Heart right ventricle (tissue), 16 donors: Measurements from ENCODE around the gene MYO5B. TPM values are rescaled to one million over a fixed set of nuclear protein-coding genes. Genes with fewer than 3 reads are reported as not detected.
"Not testable (repeated sequence)": the region's sequence is repeated elsewhere in the genome, so short reads cannot be mapped to it uniquely, and the experiment has no call there.

Experiments used
- ATAC-seq, 8 donors: fragments of 200-7000 bp; cut with Tn5 transposase; one replicate each; pipeline ENCODE4 v1.9.1; 2020; ENCODE audit warnings: mild to moderate bottlenecking in 8 of 8, moderate library complexity in 8 of 8, moderate number of reproducible peaks in 1 of 8
- DNase-seq, 2 donors: peaks; one replicate each; pipeline ENCODE4 v3.0.0-alpha.2; 2020
- H3K27ac ChIP-seq, 10 donors: fragments of 200-600 bp; sonication (generic) in 2 of 10; one replicate each; pipeline versions ENCODE4 v1.5.0 to v1.8.0; 2020 to 2022; ENCODE audit warnings: mild to moderate bottlenecking in 3 of 10
- H3K27me3 ChIP-seq, 7 donors: fragments of 200-600 bp; one replicate each; pipeline ENCODE4 v1.8.0; 2021 to 2022; ENCODE audit warnings: mild to moderate bottlenecking in 2 of 7
- H3K36me3 ChIP-seq, 9 donors: fragments of 200-600 bp; sonication (generic) in 1 of 9; one replicate each; pipeline versions ENCODE4 v1.5.0 to v1.8.0; 2020 to 2022; ENCODE audit warnings: mild to moderate bottlenecking in 2 of 9
- H3K4me1 ChIP-seq, 9 donors: fragments of 200-600 bp; sonication (generic) in 1 of 9; one replicate each; pipeline versions ENCODE4 v1.5.0 to v1.8.0; 2020 to 2022; ENCODE audit warnings: mild to moderate bottlenecking in 4 of 9
- H3K4me3 ChIP-seq, 10 donors: fragments of 200-600 bp; sonication (generic) in 2 of 10; one replicate each; pipeline versions ENCODE4 v1.5.0 to v1.8.0; 2020 to 2022; ENCODE audit warnings: mild to moderate bottlenecking in 7 of 10, moderate library complexity in 2 of 10
- H3K9me3 ChIP-seq, 11 donors: fragments of 200-600 bp in 10 of 11; sonication (generic) in 2 of 11; one replicate each; pipeline versions ENCODE4 v1.5.0 to v1.8.0; 2013 to 2022; ENCODE audit warnings: mild to moderate bottlenecking in 2 of 11, control low read depth in 1 of 11, moderate library complexity in 1 of 11
- whole genome bisulfite sequencing, 2 donors: extraction: QIAGEN DNeasy Blood & Tissue Kit; methylation state at CpG; one replicate each; pipeline ENCODE4 v1.1.7; 2013; ENCODE audit warnings: inconsistent platforms in 1 of 2; 5-methylcytosine and 5-hydroxymethylcytosine counted together
- intact Hi-C, 10 donors: fragments of 100-400 bp; cut with DNase I; formaldehyde crosslinking; loops; one replicate each; pipeline versions ENCODE4 v1.11.1 to v1.14.2; 2022
- polyA plus RNA-seq, 2 donors: library from polyadenylated mRNA; stranded (reverse); fragments of 200-250 nt; gene quantifications; one replicate each; pipeline ENCODE4 v1.2.3, GENCODE V29; 2013
- total RNA-seq, 10 donors: library from RNA; stranded (reverse); fragmentation: NEBNext Ultra II Directional in 3 of 10; extraction: Animal tissue kit (Norgen Biotek cat#: 25700) in 3 of 10; gene quantifications; one replicate each; pipeline versions ENCODE4 v1.2.1 to v1.2.4, GENCODE V29; 2021 to 2023
- TF ChIP-seq, protein P1 (sequence below), 9 donors: fragments of 200-600 bp; sonication (generic) in 2 of 9; IDR thresholded peaks; one replicate each; pipeline versions ENCODE4 v1.5.0 to v1.8.0; 2021 to 2022; ENCODE audit warnings: antibody characterized with exemption in 9 of 9, mild to moderate bottlenecking in 5 of 9, moderate library complexity in 1 of 9
- donor health status: Arrhythmogenic right ventricular cardiomyopathy.
- donor health status: ischemic (EF 13 %, LVEDD 7.1; RV severe dilation, severe dysfunction).
- donor health status: healthy with polysubstance abuse.
- donor health status: DM: no; HTN: yes; CAD: no.
- donor health status: DM: no; HTN: no; CAD: no.
- donor health status: ischemic (EF 25% LVEDD 6.9; RV normal size, moderate dysfunction).
- donor health status: ischemic (EF 25% LVEDD 5.7; RV mildly dilated, moderate dysfunction).
- donor health status: healthy.
- donor health status: DM: yes; HTN: yes; CAD: no.
- donor health status: Ischemic cardiomyopathy.
- donor health status: ischemic (EF 35%, LVEDD 5.7; RV mildly dilated, moderate dysfunction).
- donor health status: nonischemic (EF 11% LVEDD 7.7; RV severe dilation, severe dysfunction).
- donor health status: DM: yes; HTN: yes; CAD: no.
- donor health status: PGD.
- donor health status: ischemic (EF 29% LVEDD 5.4; RV normal size, mild dysfunction).
- donor health status: nonischemic (EF 23%, LVEDD 6.1; RV moderate dilation, normal function).

MYO5B gene
- total and polyA plus RNA-seq, 12 donors = 0.20 to 3.7 (median 0.93) TPM

DNA sequence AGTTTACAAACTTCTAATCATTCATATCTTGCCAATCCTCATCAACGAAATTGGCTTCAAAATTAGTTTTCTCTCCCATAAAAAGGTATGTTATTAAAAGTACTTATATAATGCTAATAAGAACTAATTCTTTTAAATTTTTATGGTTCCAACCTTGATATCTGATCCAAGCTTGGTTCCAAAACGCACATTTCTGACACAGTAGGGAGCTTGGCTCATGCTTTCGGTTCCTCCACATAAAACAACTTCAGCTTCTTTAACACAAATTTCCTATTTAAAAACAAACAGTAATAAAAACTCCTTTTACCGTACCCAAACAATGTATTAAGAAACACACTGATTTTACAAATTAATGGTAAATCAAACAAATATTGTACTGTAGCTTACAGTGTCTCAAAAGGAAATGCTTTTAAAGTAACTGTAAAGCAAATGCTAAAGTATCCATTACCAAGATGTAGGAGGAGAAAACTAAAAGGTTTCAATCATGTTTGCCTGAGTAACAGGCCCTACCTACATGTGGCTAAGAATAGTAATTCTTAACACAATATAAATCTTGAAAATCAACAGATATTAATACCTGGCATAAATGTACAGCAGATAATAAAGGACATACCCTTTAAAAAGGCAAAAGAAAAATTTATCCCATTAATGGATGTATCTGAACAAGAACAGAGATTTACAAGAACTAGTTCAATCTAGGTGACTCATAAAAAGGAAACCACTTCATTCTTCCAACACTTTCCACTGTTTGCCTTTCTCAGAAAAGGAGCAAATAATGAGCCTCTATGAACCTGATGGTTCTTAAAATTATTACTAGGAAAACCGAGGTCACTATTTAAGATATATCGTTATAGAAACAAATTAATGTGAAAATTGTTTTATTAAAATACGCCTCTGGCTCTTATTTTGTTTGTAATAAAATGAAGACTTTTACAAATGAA is 399.1 kb downstream of the MYO5B start:
- H3K27ac ChIP-seq = no peak overlapping the region
- no peak overlapping the region for H3K4me3 ChIP-seq
- intact Hi-C loops = loop anchor here in 1 of 10 donors (10.0 kb wide), 1 partner anchor 59 kb away; no protein-coding TSS in a partner anchor
- H3K27me3 ChIP-seq = no peaks in the 10 kb centered on the region
- no peaks in the 10 kb centered on the region for H3K4me1 ChIP-seq
- TF ChIP-seq, protein P1, sequence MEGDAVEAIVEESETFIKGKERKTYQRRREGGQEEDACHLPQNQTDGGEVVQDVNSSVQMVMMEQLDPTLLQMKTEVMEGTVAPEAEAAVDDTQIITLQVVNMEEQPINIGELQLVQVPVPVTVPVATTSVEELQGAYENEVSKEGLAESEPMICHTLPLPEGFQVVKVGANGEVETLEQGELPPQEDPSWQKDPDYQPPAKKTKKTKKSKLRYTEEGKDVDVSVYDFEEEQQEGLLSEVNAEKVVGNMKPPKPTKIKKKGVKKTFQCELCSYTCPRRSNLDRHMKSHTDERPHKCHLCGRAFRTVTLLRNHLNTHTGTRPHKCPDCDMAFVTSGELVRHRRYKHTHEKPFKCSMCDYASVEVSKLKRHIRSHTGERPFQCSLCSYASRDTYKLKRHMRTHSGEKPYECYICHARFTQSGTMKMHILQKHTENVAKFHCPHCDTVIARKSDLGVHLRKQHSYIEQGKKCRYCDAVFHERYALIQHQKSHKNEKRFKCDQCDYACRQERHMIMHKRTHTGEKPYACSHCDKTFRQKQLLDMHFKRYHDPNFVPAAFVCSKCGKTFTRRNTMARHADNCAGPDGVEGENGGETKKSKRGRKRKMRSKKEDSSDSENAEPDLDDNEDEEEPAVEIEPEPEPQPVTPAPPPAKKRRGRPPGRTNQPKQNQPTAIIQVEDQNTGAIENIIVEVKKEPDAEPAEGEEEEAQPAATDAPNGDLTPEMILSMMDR (IDR thresholded peaks at IDR 0.05) = no peak
- H3K36me3 ChIP-seq = peaks cover 0 to 82% (median 26%) of the 10 kb centered on the region in 9 donors
- H3K9me3 ChIP-seq = no peaks in the 10 kb centered on the region
- 96 to 97% methylated on average over 7 of the region's 7 CpGs for WGBS, 2 donors
- no peak for DNase-seq
- ATAC-seq = no peak

DNA sequence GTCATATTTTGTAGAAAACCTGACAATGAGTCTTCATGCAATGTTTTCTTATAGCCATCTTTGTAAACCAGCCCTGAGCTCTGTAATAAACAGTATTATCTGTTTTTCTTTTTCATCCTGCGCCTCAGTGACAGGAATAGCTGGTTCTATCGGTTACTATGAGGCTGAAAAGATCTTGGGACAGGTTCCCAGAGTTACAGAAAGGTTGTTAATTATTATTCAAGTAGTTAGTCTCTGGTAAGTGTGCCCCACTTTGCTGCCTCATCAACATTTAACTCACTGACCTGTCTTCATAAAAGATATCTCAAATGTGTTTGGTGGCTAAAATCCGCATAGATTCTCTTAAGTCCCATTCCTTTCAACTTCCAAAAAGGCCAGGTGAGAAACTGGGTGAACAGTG is 400.2 kb downstream of the MYO5B start:
- H3K27me3 ChIP-seq = no peaks in the 10 kb centered on the region
- H3K9me3 ChIP-seq = no peaks in the 10 kb centered on the region
- ATAC-seq = no peak
- TF ChIP-seq, protein P1 (IDR thresholded peaks at IDR 0.05) = no peak
- intact Hi-C loops = loop anchor here in 1 of 10 donors (10.0 kb wide), 1 partner anchor 60 kb away; no protein-coding TSS in a partner anchor
- H3K4me3 ChIP-seq = no peak overlapping the region
- no peak overlapping the region for H3K27ac ChIP-seq
- H3K36me3 ChIP-seq = peaks cover 0 to 89% (median 35%) of the 10 kb centered on the region in 9 donors
- WGBS, 2 donors = 89 to 93% methylated on average over 3 of the region's 3 CpGs
- no peak for DNase-seq
- H3K4me1 ChIP-seq = no peaks in the 10 kb centered on the region

DNA sequence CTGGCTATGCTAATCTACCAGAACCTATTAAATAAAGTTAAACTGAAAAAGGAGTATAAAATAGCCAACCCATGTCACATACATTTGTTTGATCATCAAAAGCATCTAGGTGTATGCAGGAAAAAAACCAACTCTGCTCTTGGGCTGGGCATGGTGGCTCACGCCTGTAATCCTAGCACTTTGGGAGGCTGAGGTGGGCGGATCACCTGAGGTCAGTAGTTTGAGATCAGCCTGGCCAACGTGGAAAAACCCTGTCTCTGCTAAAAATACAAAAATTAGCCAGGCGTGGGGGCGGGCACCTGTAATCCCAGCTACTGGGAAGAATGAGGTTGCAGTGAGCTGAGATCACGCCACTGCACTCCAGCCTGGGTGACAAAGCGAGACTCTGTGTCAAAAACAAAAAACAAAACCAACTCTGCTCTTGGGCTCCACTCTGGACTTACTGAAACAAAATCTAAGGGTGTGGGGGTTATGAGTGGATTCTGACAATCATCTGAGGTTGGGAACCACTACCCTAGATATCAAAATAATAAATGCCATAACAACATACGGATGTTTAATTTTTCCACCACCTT is 405.3 kb downstream of the MYO5B start:
- not testable (repeated sequence) for H3K9me3 ChIP-seq, ATAC-seq, H3K4me3 ChIP-seq, H3K27me3 ChIP-seq, DNase-seq, H3K27ac ChIP-seq
- H3K4me1 ChIP-seq = peaks cover 0 to 19% (median 0%) of the 10 kb centered on the region in 9 donors
- WGBS, 2 donors = 93 to 94% methylated on average over 8 of the region's 8 CpGs
- peaks cover 0 to 100% (median 35%) of the 10 kb centered on the region in 9 donors for H3K36me3 ChIP-seq
- intact Hi-C loops = loop anchor here in 1 of 10 donors (10.0 kb wide), 1 partner anchor 65 kb away; no protein-coding TSS in a partner anchor

DNA sequence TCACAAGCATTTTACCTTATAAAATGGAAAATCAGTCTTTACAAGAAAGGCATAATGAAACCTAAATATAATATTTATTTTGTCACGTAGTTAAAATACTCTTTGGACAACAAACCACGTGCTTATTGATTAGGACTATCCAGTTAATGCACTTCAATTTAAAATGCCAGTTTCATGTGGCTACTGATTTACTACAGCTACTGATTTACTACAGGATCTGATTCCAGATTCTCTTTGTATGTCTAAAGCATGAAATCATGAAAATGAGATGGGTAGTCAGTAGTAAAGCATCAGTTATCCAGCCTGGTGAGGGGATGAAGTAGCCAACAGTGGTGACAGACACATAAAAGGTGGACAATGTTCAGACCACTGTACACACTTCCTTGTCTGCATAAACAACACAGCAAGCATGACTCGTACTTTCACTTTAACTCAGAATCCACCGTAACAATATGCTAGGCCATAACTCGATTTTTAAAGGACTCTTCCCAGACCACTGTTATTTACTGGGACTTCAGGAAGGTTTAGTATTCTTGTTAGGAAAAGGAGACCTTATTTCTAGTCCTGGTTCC is 406.5 kb downstream of the MYO5B start:
- peaks cover 0 to 100% (median 33%) of the 10 kb centered on the region in 9 donors for H3K36me3 ChIP-seq
- H3K4me3 ChIP-seq = no peak overlapping the region
- peak overlapping the region in 1 of 10 donors; percentile 64 for H3K27ac ChIP-seq
- ATAC-seq (no peak), DNase-seq (no peak)
- H3K4me1 ChIP-seq = peaks cover 0 to 28% (median 0%) of the 10 kb centered on the region in 9 donors
- intact Hi-C loops = no loop called here
- WGBS, 2 donors = 78 to 84% methylated on average over 5 of the region's 5 CpGs
- TF ChIP-seq, protein P1 (IDR thresholded peaks at IDR 0.05) = no peak
- H3K9me3 ChIP-seq = no peaks in the 10 kb centered on the region
- no peaks in the 10 kb centered on the region for H3K27me3 ChIP-seq
